Measurements from ENCODE around the gene YJU2. TPM values are rescaled to one million over a fixed set of nuclear protein-coding genes. Genes with fewer than 3 reads are reported as not detected.

Gene YJU2
- total and polyA plus RNA-seq, 2 of the 8 experiments (the other 6 are each of a cell fraction or from before 2014, with no cell fraction given), result 26.8 to 27.7 TPM

DNA sequence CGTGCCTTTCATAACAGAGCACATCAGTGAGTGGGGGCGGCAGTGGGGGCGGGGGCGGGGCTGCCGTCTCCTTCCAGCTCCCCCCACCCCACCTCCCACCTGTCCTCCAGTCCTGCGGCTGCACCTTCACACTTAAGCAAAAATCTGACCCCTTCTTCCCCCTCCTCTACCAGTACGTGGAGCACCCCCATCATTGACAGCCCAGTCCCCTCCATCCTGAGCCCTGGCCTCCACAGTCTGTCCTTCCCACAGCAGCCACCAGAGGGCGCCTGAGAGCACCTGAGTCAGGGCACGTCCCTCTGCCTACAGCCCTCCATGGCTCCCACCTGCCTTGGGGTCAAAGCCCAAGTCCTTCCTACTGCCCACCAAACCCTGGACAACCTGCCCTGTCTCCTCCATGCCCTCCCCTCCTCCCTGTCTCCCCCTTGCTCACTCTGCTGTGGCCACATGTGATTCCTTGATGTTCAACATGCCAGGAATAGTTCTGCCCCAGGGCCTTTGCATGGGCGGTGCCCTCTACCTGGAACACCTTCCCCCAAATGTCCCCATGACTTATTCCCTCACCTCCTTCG lies 13.5 kb upstream of the YJU2 start:
- Histone ChIP-seq H3K27ac (ENCODE audit: low read depth, low read length) (no peak overlapping the region), H4K20me1 (replicated peaks in 1 of 2; ENCODE audit: control insufficient read depth in 1 of 2, insufficient read depth in 2 of 2, low read length in 2 of 2) (no peaks in the 10 kb centered on the region), H3K14ac (ENCODE audit: insufficient read length) (no peak overlapping the region), H2AFZ (ENCODE audit: low read length) (no peak overlapping the region), H2BK5ac (ENCODE audit: low read depth, low read length) (no peak overlapping the region), H3K23ac (ENCODE audit: insufficient read length) (no peak overlapping the region), H3K4me3 (ENCODE audit: extremely low read depth in 1 of 4, insufficient read depth in 2 of 4, low read depth in 3 of 4, low read length in 4 of 4) (no peak overlapping the region), H4K5ac (ENCODE audit: insufficient read length, low read depth, low read length) (no peak overlapping the region), H3K79me1 (ENCODE audit: low read depth, low read length) (no peaks in the 10 kb centered on the region), H3K9ac (replicated peaks in 1 of 4; ENCODE audit: extremely low read depth in 1 of 4, low read depth in 3 of 4, low read length in 3 of 4) (no peak overlapping the region), H4K8ac (ENCODE audit: extremely low read depth, insufficient read depth, low read length) (no peak overlapping the region), H3K4ac (replicated peaks; ENCODE audit: insufficient read length, low read depth, low read length) (no peak overlapping the region), H3K23me2 (ENCODE audit: low read depth, low read length) (no peaks in the 10 kb centered on the region; the same call in 1 of the 2 replicates), H2BK15ac (ENCODE audit: low read length) (no peak overlapping the region), H2BK12ac (ENCODE audit: low read depth, low read length) (0 out of 2 replicates have a peak overlapping the region, but pooled peaks have one; percentile 68), H2BK20ac (ENCODE audit: low read length) (no peak overlapping the region), H3K27me3 (replicated peaks in 1 of 4; ENCODE audit: control insufficient read depth in 3 of 4, extremely low read depth in 1 of 4, insufficient read depth in 3 of 4, low read length in 3 of 4) (no peaks in the 10 kb centered on the region), H4K91ac (replicated peaks; ENCODE audit: insufficient read length, low read length) (no peak overlapping the region), H2BK120ac (replicated peaks; ENCODE audit: low read depth, low read length) (no peak overlapping the region), H3K36me3 (ENCODE audit: control insufficient read depth in 2 of 4, insufficient read depth in 4 of 4, low read length in 3 of 4) (no peaks in the 10 kb centered on the region), H3K56ac (replicated peaks; ENCODE audit: insufficient read length, low read depth, low read length) (no peak overlapping the region), H3K79me2 (ENCODE audit: control insufficient read depth in 1 of 2, insufficient read depth in 2 of 2, low read length in 2 of 2) (no peaks in the 10 kb centered on the region), H2AK5ac (ENCODE audit: low read depth, low read length) (no peak overlapping the region), H3K9me3 (ENCODE audit: insufficient read depth in 2 of 2, low read depth in 1 of 2, low read length in 1 of 2) (no peaks in the 10 kb centered on the region), H3K4me1 (replicated peaks in 1 of 4; ENCODE audit: control insufficient read depth in 3 of 4, insufficient read depth in 4 of 4, low read length in 3 of 4) (peaks cover 0 to 7% (median 3%) of the 10 kb centered on the region in 4 experiments; a peak in 3 of 7 replicates), H3K18ac (ENCODE audit: extremely low read depth, low read length) (no peak overlapping the region), H3K4me2 (ENCODE audit: insufficient read depth in 1 of 2, low read depth in 2 of 2, low read length in 2 of 2) (no peak overlapping the region)
- FAIRE-seq (no peak), DNase-seq (ENCODE audit: low read depth in 1 of 2, low spot score in 2 of 2) (peak in 1 of 2 experiments; percentile 98)
- WGBS, 2 experiments (ENCODE audit: extremely low coverage in 1 of 2, insufficient coverage in 1 of 2, insufficient read length in 1 of 2, insufficient replicate concordance in 2 of 2, low coverage in 1 of 2, low lambda C conversion rate in 2 of 2, missing lambda C conversion rate in 1 of 2), result 68% methylated on average over 9 of the region's 11 CpGs; no CpG with 5 or more reads in 1 of the 2 experiments
- CTCF ChIA-PET (ENCODE audit: partially characterized antibody), result interaction anchor here (0.6 to 4.4 kb wide), 25 partner anchors 9 to 291 kb away, joined by 3 to 25 read pairs (median 4); partner anchors contain the start of gene YJU2
- POLR2A ChIA-PET (ENCODE audit: partially characterized antibody), result interaction anchor here (1.0 to 1.9 kb wide), 2 partner anchors 14 to 248 kb away, joined by 5 to 8 read pairs; partner anchors contain the start of genes EEF2 and YJU2
- no peak for TF ChIP-seq CTBP2 (IDR thresholded peaks at IDR 0.05; ENCODE audit: borderline replicate concordance, insufficient read depth, insufficient read length, low read length)
- TF ChIP-seq YY1 (IDR thresholded peaks at IDR 0.05; ENCODE audit: low read depth, low read length), result peak; percentile 31; the same call in 1 of the 2 replicates
- TF ChIP-seq SP4 (IDR thresholded peaks at IDR 0.05; ENCODE audit: low read length), result no peak
- TF ChIP-seq, protein P1, sequence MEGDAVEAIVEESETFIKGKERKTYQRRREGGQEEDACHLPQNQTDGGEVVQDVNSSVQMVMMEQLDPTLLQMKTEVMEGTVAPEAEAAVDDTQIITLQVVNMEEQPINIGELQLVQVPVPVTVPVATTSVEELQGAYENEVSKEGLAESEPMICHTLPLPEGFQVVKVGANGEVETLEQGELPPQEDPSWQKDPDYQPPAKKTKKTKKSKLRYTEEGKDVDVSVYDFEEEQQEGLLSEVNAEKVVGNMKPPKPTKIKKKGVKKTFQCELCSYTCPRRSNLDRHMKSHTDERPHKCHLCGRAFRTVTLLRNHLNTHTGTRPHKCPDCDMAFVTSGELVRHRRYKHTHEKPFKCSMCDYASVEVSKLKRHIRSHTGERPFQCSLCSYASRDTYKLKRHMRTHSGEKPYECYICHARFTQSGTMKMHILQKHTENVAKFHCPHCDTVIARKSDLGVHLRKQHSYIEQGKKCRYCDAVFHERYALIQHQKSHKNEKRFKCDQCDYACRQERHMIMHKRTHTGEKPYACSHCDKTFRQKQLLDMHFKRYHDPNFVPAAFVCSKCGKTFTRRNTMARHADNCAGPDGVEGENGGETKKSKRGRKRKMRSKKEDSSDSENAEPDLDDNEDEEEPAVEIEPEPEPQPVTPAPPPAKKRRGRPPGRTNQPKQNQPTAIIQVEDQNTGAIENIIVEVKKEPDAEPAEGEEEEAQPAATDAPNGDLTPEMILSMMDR (IDR thresholded peaks at IDR 0.05; ENCODE audit: control extremely low read depth in 1 of 3, insufficient read depth in 1 of 3, low read depth in 1 of 3, low read length in 3 of 3), result peak; percentile 80 to 97 (median 96)
- peak; percentile 100 for TF ChIP-seq KDM1A (IDR thresholded peaks at IDR 0.05; ENCODE audit: borderline replicate concordance, low read length)
- TF ChIP-seq BACH1 (IDR thresholded peaks at IDR 0.05; ENCODE audit: low read length), result no peak
- no peak for TF ChIP-seq CHD1 (IDR thresholded peaks at IDR 0.05; ENCODE audit: low read depth, low read length)
- TF ChIP-seq RAD21 (IDR thresholded peaks at IDR 0.05 in 1 of 2, conservative IDR thresholded peaks at IDR 0.05 in 1 of 2; ENCODE audit: low read depth in 2 of 2, low read length in 2 of 2), result peak; percentile 31 to 39; a peak in 3 of 4 replicates
- TF ChIP-seq, protein P2, sequence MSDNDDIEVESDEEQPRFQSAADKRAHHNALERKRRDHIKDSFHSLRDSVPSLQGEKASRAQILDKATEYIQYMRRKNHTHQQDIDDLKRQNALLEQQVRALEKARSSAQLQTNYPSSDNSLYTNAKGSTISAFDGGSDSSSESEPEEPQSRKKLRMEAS (IDR thresholded peaks at IDR 0.05), result peak; percentile 47
